Spinal cord (tissue), 10 donors: ENCODE data around the gene ISG20L2. TPM values are rescaled to one million over a fixed set of nuclear protein-coding genes. Genes with fewer than 3 reads are reported as not detected.

Experiments used
- DNase-seq, 6 donors: peaks; one replicate each; pipeline versions ENCODE4 v3.0.0 to v3.0.0-alpha.2; 2013 to 2015; ENCODE audit warnings: low spot score in 6 of 6, low read depth in 4 of 6
- H3K27ac ChIP-seq: one replicate; pipeline ENCODE4 v1.5.1; 2013; ENCODE audit warnings: low read depth, low read length, control low read depth
- H3K27me3 ChIP-seq: one replicate; pipeline ENCODE4 v1.6.1; 2013; ENCODE audit warnings: low read length; ENCODE audit not compliant: control insufficient read depth, insufficient read depth
- H3K36me3 ChIP-seq: one replicate; pipeline ENCODE4 v1.6.1; 2013; ENCODE audit warnings: low read length; ENCODE audit not compliant: control insufficient read depth, insufficient read depth
- H3K4me1 ChIP-seq: one replicate; pipeline ENCODE4 v1.6.1; 2013; ENCODE audit warnings: low read length; ENCODE audit not compliant: control insufficient read depth, insufficient read depth
- H3K4me3 ChIP-seq: one replicate; pipeline ENCODE4 v1.5.1; 2013; ENCODE audit warnings: low read depth, low read length, control low read depth
- H3K9me3 ChIP-seq: one replicate; pipeline ENCODE4 v1.6.1; 2013; ENCODE audit warnings: low read length; ENCODE audit not compliant: control insufficient read depth, insufficient read depth
- WGBS: methylation state at CpG from one replicate; pipeline ENCODE4 v1.1.5; 2013; ENCODE audit warnings: missing lambda C conversion rate; ENCODE audit not compliant: insufficient coverage; 5-methylcytosine and 5-hydroxymethylcytosine counted together
- polyA plus RNA-seq, 2 donors: library from polyadenylated mRNA; unstranded; fragments of 120-200 nt; gene quantifications; one replicate each; pipeline ENCODE4 v1.2.1, GENCODE V29; 2013; ENCODE audit not compliant: insufficient read length in 2 of 2
- total RNA-seq, 2 donors: library from RNA; depleted of rRNA in 1 of 2; stranded (reverse); fragments of 120-200 nt in 1 of 2; fragments of >200 nt in 1 of 2; gene quantifications; one replicate each; pipeline versions ENCODE4 v1.2.3 to v1.2.4, GENCODE V29; 2013 to 2014
- donor health status: healthy.

Gene ISG20L2
- total and polyA plus RNA-seq, 4 donors, result 9.2 to 39.2 (median 32.0) TPM

DNA sequence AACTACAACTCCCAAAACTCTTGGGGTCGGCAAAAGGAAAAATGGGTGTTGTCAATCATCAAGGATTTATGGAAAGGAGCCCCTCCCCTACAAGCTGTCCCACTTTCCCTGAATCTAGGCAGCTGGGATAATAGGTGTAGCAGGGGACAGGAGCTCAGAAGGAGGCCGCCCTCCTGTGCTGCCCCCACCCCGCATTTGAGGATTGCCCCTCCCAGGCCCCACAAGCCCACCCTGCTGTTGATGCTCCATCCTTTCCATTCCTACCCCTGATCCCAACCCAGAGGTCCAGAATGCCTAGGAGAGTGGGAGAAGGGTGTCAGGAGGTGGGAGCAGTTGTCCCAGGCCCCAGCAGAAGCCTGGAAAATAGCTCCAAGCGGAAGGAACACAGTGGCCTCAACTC is 14.2 kb upstream of the ISG20L2 start:
- WGBS, result 100% methylated on average over 1 of the region's 4 CpGs
- no peaks in the 10 kb centered on the region for H3K9me3 ChIP-seq
- H3K27ac ChIP-seq, result no peak overlapping the region
- H3K27me3 ChIP-seq, result no peaks in the 10 kb centered on the region
- no peak overlapping the region for H3K4me3 ChIP-seq
- DNase-seq, result no peak
- peaks cover 30% of the 10 kb centered on the region for H3K4me1 ChIP-seq
- peaks cover 34% of the 10 kb centered on the region for H3K36me3 ChIP-seq

DNA sequence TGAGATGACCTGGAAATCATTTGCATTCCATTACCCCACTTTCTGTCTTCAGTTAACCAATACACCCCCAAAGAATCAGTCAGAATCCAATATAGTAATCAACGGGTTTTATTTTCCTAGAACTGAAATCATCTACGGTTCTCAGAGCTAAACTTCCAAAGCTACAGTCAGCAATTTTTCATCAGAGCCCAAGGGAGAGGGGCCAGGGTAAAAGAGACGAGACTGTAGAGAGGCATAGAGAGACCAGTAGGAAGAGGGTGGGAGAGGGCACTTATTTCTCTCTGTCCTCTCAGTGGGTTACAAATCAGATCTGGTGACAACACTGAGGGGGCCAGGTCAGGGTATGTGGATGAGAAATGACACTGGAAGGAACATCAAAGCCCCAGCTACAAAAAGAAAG is 13.5 kb upstream of the ISG20L2 start:
- peaks cover 42% of the 10 kb centered on the region for H3K36me3 ChIP-seq
- no peak overlapping the region for H3K27ac ChIP-seq
- no peak for DNase-seq
- no peaks in the 10 kb centered on the region for H3K27me3 ChIP-seq
- no peak overlapping the region for H3K4me3 ChIP-seq
- 100% methylated on average over 2 of the region's 3 CpGs for WGBS
- H3K9me3 ChIP-seq, result no peaks in the 10 kb centered on the region
- peaks cover 22% of the 10 kb centered on the region for H3K4me1 ChIP-seq

DNA sequence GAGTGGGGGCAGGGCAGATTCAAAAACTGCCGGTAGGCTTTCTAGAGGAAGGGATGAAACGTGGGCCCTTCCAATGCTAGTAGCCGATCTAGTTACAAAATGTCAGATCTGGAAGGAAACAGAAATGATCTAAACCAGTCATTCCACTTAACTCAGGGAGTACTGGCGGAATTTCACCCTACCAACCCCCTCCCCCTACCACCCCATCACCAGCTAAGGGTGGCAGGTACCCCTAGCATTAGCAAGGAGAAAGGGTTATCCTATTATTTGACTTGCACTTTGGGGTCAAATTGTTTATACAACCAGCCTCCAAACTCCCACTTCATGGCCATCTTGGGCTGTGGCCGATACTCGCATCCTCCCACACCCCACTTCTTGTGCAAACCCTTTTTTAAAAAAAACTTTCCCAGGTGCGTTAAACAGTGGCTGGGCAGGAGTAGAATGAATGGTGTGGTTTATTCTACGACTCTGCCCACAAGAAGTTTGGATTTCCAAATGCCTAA is 13.0 kb upstream of the ISG20L2 start:
- H3K27ac ChIP-seq, result peak overlapping the region; percentile 93
- peaks cover 45% of the 10 kb centered on the region for H3K36me3 ChIP-seq
- peak overlapping the region; percentile 96 for H3K4me3 ChIP-seq
- no peak for DNase-seq
- peaks cover 17% of the 10 kb centered on the region for H3K4me1 ChIP-seq
- H3K9me3 ChIP-seq, result no peaks in the 10 kb centered on the region
- H3K27me3 ChIP-seq, result no peaks in the 10 kb centered on the region
- no CpG with 5 or more reads among the region's 8 CpGs for WGBS

DNA sequence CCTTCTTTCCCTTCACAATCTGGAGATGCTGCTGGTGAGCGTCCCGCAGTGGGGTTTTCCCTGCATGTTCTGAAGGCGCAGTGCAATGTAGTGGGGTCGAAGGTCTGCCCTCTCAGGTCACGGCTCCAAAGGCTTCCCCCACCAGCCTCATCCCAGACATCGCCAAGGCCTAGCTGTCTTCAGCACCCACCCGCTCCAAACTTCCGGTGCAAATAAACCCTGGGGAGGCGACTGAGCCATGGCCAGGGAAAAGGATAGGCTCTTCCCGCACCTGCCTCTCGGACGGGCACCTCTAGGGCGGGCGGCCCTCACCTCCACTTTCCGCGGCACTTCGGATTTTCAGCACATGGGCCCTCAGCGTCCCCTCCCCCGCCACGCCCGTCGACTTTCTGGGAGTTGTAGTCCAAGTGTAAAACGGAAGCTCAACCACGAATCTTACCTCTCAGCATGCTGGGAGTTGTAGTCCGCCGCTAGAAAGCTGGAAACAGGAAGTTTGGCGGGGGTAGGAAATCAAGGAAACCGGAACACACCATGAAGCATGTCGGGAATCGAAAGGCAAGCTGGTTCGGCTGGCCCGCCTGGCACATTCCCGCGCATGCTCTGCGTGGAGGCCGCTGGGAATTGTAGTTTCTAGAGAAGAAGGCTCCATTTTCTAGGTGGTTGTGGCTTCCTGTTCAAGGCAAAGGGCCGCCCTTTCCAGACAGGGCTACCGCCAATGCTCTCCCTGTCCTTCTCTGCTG is 12.3 kb upstream of the ISG20L2 start, which contains the start of gene MRPL24:
TSS of gene MRPL24 (minus strand) at position 348 of the 740 bp plus-strand sequence. CDS start 2,384 bp downstream, outside the sequence.
- Histone ChIP-seq H3K4me3 (peak within 1 kb of the TSS; percentile 96), H3K36me3 (peaks cover 45% of the 10 kb centered on the region), H3K4me1 (peaks cover 11% of the 10 kb centered on the region), H3K27me3 (no peaks in the 10 kb centered on the region), H3K9me3 (no peaks in the 10 kb centered on the region), H3K27ac (peak within 1 kb of the TSS; percentile 93)
- WGBS, result under 1% methylated on average over 29 of the region's 38 CpGs
- peak in 5 of 6 donors; percentile 98 to 100 (median 100) for DNase-seq

DNA sequence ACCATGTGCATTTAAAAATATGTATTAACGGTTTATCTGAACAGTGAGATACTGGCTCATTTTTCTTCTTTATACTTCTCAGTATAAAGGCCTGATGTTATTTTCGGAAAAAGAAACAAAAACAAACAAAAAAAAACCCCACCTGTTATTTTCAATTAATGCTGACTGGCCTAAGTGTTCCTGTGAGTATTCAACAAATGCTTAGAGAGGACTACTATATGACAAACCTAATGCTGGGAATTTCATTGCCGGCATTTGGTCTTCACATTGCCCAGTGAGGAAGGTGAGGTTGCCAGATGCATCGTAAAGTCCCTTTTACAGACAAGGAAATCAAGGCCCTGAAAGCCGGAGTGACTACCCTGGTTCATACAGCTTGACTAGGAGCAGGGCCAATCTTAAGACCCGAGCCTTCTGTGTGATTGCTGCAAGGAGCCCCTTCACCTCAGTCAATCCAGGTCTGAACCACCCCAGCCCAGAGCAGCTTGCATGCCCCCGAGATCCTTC is 11.7 kb upstream of the ISG20L2 start:
- H3K4me1 ChIP-seq, result peaks cover 11% of the 10 kb centered on the region
- no peaks in the 10 kb centered on the region for H3K9me3 ChIP-seq
- H3K36me3 ChIP-seq, result peaks cover 49% of the 10 kb centered on the region
- peak overlapping the region; percentile 96 for H3K4me3 ChIP-seq
- DNase-seq, result no peak
- H3K27me3 ChIP-seq, result no peaks in the 10 kb centered on the region
- 11% methylated on average over 5 of the region's 7 CpGs for WGBS
- peak overlapping the region; percentile 65 for H3K27ac ChIP-seq

DNA sequence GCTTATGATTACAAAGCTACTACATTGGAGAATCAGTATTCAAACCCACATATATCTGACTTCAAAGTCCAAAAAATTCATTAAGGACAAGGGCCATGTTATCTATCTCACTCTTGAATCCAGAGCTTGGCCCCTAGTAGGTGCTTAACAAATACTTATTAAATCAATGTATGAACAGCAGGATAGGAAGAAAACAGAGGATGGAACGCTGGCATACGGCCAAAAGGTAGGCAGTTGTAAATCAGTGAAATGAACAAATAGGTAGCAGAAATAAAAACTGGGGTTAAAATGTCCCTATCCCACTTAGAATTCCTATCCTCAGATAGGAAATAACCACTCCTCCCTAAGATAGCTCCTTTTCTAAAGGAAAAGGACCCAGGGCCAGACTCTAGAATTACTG is 10.3 kb upstream of the ISG20L2 start:
- DNase-seq, result no peak
- Histone ChIP-seq H3K4me1 (peaks cover 11% of the 10 kb centered on the region), H3K36me3 (peaks cover 42% of the 10 kb centered on the region), H3K9me3 (no peaks in the 10 kb centered on the region), H3K27me3 (no peaks in the 10 kb centered on the region), H3K27ac (no peak overlapping the region), H3K4me3 (no peak overlapping the region)
- WGBS, result no CpG with 5 or more reads among the region's 2 CpGs

DNA sequence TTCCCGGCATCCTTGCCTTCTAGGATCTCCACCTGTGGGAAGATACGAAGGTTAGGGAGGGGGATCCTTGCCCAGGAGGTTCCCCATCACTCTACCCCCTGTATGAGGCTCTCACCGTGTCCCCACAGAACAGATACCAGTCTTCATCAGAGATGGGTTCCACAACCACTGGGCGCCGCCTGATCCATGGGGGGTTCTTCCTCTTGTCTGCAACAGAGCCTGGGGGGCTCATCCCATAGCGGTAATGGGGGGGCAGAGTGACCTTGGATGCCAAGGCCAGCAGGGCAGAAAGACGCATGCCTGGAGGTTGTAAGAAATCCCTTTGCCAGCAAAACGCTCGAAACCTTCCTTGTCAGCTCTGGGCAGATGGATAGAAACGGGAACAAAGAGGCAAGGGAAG is 9.8 kb upstream of the ISG20L2 start:
- WGBS, result 96% methylated on average over 5 of the region's 10 CpGs
- no peak overlapping the region for H3K27ac ChIP-seq
- H3K36me3 ChIP-seq, result peaks cover 40% of the 10 kb centered on the region
- H3K4me1 ChIP-seq, result peaks cover 11% of the 10 kb centered on the region
- no peaks in the 10 kb centered on the region for H3K9me3 ChIP-seq
- DNase-seq, result no peak
- no peak overlapping the region for H3K4me3 ChIP-seq
- H3K27me3 ChIP-seq, result no peaks in the 10 kb centered on the region

DNA sequence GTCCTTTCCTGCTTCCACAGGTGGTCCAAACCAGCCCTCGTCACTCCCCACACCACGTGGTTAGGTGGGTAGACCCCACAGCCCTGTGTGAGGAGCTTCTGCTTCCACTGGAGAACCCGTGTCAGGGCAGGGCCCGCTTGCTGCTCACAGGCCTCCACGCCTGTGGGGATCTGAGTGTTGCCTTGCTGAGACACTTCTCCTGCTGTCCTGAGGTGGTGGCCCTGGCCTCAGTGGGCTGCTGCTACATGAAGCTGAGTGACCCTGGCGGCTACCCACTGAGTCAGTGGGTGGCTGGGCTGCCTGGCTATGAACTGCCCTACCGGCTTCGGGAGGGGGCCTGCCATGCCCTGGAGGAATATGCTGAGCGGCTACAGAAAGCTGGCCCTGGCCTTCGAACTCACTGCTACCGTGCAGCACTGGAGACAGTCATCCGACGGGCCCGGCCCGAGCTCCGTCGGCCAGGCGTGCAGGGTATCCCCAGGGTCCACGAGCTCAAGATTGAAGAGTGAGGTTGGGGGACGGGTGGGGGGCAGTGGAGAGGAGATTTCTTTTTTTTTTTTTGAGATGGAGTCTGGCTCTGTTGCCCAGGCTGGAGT is 5.5 kb upstream of the ISG20L2 start:
- Histone ChIP-seq H3K4me3 (no peak overlapping the region), H3K27ac (no peak overlapping the region), H3K36me3 (peaks cover 41% of the 10 kb centered on the region), H3K9me3 (no peaks in the 10 kb centered on the region), H3K27me3 (no peaks in the 10 kb centered on the region), H3K4me1 (peaks cover 3% of the 10 kb centered on the region)
- 94% methylated on average over 20 of the region's 20 CpGs for WGBS
- DNase-seq, result no peak

DNA sequence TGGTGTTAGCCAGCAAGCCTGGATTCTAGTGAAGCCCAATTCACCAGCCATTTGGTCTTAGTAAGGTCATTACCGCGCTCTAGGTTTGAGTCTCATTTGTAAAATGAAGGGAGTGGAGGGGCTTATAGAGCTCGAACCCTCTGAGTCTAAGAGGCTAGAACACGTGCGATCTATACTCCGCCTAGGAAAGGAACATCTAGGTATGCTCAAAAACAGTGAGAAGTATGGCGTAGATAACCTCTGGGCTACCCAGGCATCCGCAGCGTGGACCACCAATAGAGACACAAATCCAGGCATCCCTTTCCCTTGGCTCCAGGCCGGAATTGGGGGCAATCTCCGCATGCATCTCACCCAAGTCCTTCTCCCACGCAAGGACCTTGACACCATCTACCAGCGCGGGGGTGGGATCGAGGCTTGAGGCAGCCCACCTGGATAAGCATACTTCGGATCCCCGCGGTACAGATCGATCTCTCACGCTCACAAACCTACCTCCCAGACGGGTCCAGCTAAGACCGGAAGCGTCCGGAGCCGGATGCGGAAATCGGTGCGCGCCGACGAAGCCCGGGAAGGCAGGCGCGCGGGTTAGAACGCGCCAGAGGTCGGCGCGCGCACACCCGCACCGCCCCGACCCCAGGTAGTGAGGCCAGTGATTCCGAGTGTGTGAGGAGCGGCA is 504 bp downstream of the ISG20L2 start, which contains the start of gene METTL25B:
TSS of gene METTL25B (plus strand) at position 544 of the 673 bp plus-strand sequence. CDS start 636 bp downstream, outside the sequence.
- DNase-seq, result peak in 2 of 6 donors; percentile 93
- no peaks in the 10 kb centered on the region for H3K9me3 ChIP-seq
- H3K27ac ChIP-seq, result peak within 1 kb of the TSS; percentile 96
- no peaks in the 10 kb centered on the region for H3K27me3 ChIP-seq
- WGBS, result under 1% methylated on average over 40 of the region's 46 CpGs
- peaks cover 22% of the 10 kb centered on the region for H3K36me3 ChIP-seq
- H3K4me1 ChIP-seq, result peaks cover 40% of the 10 kb centered on the region
- peak within 1 kb of the TSS; percentile 92 for H3K4me3 ChIP-seq
